ENCODE data around the gene ZNF638. TPM values are rescaled to one million over a fixed set of nuclear protein-coding genes. Genes with fewer than 3 reads are reported as not detected.
A peak's percentile ranks its signal among the peaks of the same experiment; 100 is the strongest.

The ZNF638 gene
- total RNA-seq, 2 experiments from 2014 or later, result 81.1 to 86.0 TPM

- no peak for ATAC-seq
- Mint-ChIP-seq H3K27me3 (no peaks in the 10 kb centered on the region), H3K9me3 (no peaks in the 10 kb centered on the region), H3K36me3 (ENCODE audit: low read depth) (peaks cover 52% of the 10 kb centered on the region), H3K4me1 (ENCODE audit: low read depth) (peaks cover 62% of the 10 kb centered on the region), H3K4me3 (no peak overlapping the region), H3K27ac (no peak overlapping the region)
- intact Hi-C loops (cut with micrococcal nuclease), result no loop called here
- peak; percentile 6 for DNase-seq
- POLR2A ChIA-PET, result no interaction called here
- CTCF ChIA-PET, result no interaction called here
- TF ChIP-seq, protein P1, sequence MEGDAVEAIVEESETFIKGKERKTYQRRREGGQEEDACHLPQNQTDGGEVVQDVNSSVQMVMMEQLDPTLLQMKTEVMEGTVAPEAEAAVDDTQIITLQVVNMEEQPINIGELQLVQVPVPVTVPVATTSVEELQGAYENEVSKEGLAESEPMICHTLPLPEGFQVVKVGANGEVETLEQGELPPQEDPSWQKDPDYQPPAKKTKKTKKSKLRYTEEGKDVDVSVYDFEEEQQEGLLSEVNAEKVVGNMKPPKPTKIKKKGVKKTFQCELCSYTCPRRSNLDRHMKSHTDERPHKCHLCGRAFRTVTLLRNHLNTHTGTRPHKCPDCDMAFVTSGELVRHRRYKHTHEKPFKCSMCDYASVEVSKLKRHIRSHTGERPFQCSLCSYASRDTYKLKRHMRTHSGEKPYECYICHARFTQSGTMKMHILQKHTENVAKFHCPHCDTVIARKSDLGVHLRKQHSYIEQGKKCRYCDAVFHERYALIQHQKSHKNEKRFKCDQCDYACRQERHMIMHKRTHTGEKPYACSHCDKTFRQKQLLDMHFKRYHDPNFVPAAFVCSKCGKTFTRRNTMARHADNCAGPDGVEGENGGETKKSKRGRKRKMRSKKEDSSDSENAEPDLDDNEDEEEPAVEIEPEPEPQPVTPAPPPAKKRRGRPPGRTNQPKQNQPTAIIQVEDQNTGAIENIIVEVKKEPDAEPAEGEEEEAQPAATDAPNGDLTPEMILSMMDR (IDR thresholded peaks at IDR 0.05), result no peak
These were observed 16.7 kb downstream of the ZNF638 start for GRCh38 chr2:71348302-71348701.

GRCh38 chr2:71353248-71353647 lies 21.7 kb downstream of the ZNF638 start:
- ATAC-seq (peak; percentile 88), DNase-seq (no peak)
- no peaks in the 10 kb centered on the region for H3K9me3 Mint-ChIP-seq
- intact Hi-C loops (cut with micrococcal nuclease), result no loop called here
- ChIA-PET POLR2A (no interaction called here), CTCF (interaction anchor here (0.6 to 2.2 kb wide), 4 partner anchors 21 to 159 kb away, joined by 3 to 8 read pairs (median 4); partner anchors contain the start of gene ZNF638)
- H3K4me1 Mint-ChIP-seq (ENCODE audit: low read depth), result peaks cover 48% of the 10 kb centered on the region
- TF ChIP-seq, protein P1 (IDR thresholded peaks at IDR 0.05), result no peak
- H3K36me3 Mint-ChIP-seq (ENCODE audit: low read depth), result peaks cover 52% of the 10 kb centered on the region
- H3K4me3 Mint-ChIP-seq, result no peak overlapping the region
- H3K27me3 Mint-ChIP-seq, result no peaks in the 10 kb centered on the region
- peak overlapping the region; percentile 72 for H3K27ac Mint-ChIP-seq

- Mint-ChIP-seq H3K36me3 (ENCODE audit: low read depth) (peaks cover 56% of the 10 kb centered on the region), H3K4me3 (no peak overlapping the region), H3K27ac (peak overlapping the region; percentile 5), H3K4me1 (ENCODE audit: low read depth) (peaks cover 40% of the 10 kb centered on the region), H3K9me3 (no peaks in the 10 kb centered on the region), H3K27me3 (no peaks in the 10 kb centered on the region)
- DNase-seq (peak; percentile 7), ATAC-seq (peak; percentile 60)
- ChIA-PET CTCF (no interaction called here), POLR2A (no interaction called here)
- TF ChIP-seq, protein P1 (IDR thresholded peaks at IDR 0.05), result no peak
- intact Hi-C loops (cut with micrococcal nuclease), result no loop called here
These were observed 27.5 kb downstream of the ZNF638 start for GRCh38 chr2:71358931-71359671.

DNA sequence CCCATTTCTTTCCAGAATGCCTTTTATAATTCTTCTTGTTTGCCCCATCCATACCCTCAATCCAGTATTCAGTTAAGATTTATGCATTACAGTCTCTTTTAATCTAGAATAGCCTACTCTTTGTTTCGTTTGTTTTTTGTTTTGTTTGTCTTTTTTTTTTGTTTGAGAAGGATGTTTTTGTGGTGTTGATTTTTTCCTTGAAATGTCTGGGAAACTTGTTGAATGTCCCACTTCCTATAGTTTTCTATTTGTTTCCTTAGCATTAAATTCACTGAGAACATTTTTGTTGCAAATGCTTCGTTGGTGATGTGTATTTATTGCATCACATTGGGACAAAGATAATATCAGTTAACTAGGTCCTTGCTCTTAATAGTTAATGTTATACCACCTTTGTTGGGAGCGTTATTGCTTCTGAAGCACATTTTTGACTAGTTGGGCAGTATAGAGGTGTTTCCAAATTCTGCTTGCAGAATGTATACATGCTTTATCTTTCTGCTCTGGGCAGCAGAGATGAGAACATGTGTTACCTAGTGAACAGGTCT lies 28.9 kb downstream of the ZNF638 start:
- intact Hi-C loops (cut with micrococcal nuclease), result no loop called here
- TF ChIP-seq, protein P1 (IDR thresholded peaks at IDR 0.05), result no peak
- no peak for DNase-seq
- Mint-ChIP-seq H3K4me1 (ENCODE audit: low read depth) (peaks cover 40% of the 10 kb centered on the region), H3K36me3 (ENCODE audit: low read depth) (peaks cover 57% of the 10 kb centered on the region), H3K4me3 (no peak overlapping the region), H3K27me3 (no peaks in the 10 kb centered on the region), H3K9me3 (no peaks in the 10 kb centered on the region), H3K27ac (no peak overlapping the region)
- ChIA-PET POLR2A (no interaction called here), CTCF (interaction anchor here (0.9 to 1.2 kb wide), 2 partner anchors 29 to 61 kb away, joined by 3 read pairs; partner anchors contain the start of gene ZNF638)
- ATAC-seq, result no peak

- DNase-seq (no peak), ATAC-seq (no peak)
- ChIA-PET CTCF (interaction anchor here (0.9 to 1.2 kb wide), 2 partner anchors 30 to 62 kb away, joined by 3 read pairs; partner anchors contain the start of gene ZNF638), POLR2A (no interaction called here)
- H3K4me1 Mint-ChIP-seq (ENCODE audit: low read depth), result peaks cover 40% of the 10 kb centered on the region
- peak overlapping the region; percentile 65 for H3K27ac Mint-ChIP-seq
- no peak overlapping the region for H3K4me3 Mint-ChIP-seq
- H3K9me3 Mint-ChIP-seq, result no peaks in the 10 kb centered on the region
- H3K36me3 Mint-ChIP-seq (ENCODE audit: low read depth), result peaks cover 53% of the 10 kb centered on the region
- TF ChIP-seq, protein P1 (IDR thresholded peaks at IDR 0.05), result no peak
- H3K27me3 Mint-ChIP-seq, result no peaks in the 10 kb centered on the region
- intact Hi-C loops (cut with micrococcal nuclease), result no loop called here
These were observed 30.0 kb downstream of the ZNF638 start for GRCh38 chr2:71361631-71362030.

All from activated CD8-positive, alpha-beta T cell treated with anti-CD3 and anti-CD28 coated beads for 36 hours (primary cell).